DND-41 (cell line): ENCODE data around the gene SHANK3.
A peak's percentile ranks its signal among the peaks of the same experiment; 100 is the strongest.

Source experiments
- ATAC-seq: fragments of 200-7000 bp; cut with Tn5 transposase; 3 replicates; pipeline ENCODE4 v1.9.1; 2021; ENCODE audit warnings: low read depth; ENCODE audit not compliant: insufficient read depth
- DNase-seq: peaks from one replicate; pipeline ENCODE4 v3.0.0-alpha.2; 2020
- H2AFZ ChIP-seq: 2 replicates; pipeline ENCODE4 v1.6.0; 2012; ENCODE audit warnings: low read depth, low read length
- H3K27ac ChIP-seq: 2 replicates; pipeline ENCODE4 v1.5.1; 2012; ENCODE audit warnings: low read length, inconsistent platforms
- H3K27me3 ChIP-seq: fragments of 200-600 bp; sonication (generic); 2 replicates; pipeline ENCODE4 v1.6.0; 2012; ENCODE audit warnings: low read length, mild to moderate bottlenecking, inconsistent platforms; ENCODE audit not compliant: insufficient read depth, poor library complexity
- H3K36me3 ChIP-seq: 2 replicates; pipeline ENCODE4 v1.5.1; 2012; ENCODE audit warnings: low read length, inconsistent platforms; ENCODE audit not compliant: insufficient read depth
- H3K4me1 ChIP-seq: 2 replicates; pipeline ENCODE4 v1.5.1; 2012; ENCODE audit warnings: mild to moderate bottlenecking, low read length; ENCODE audit not compliant: insufficient read depth
- H3K4me2 ChIP-seq: 2 replicates; pipeline ENCODE4 v1.6.0; 2012; ENCODE audit warnings: mild to moderate bottlenecking, moderate library complexity, low read length, inconsistent platforms; ENCODE audit not compliant: insufficient read depth
- H3K4me3 ChIP-seq, 2 experiments: fragments of 200-600 bp in 1 of 2; shearing (Covaris generic) in 1 of 2; 2 replicates each; pipeline ENCODE4 v1.5.1; 2012 to 2016; ENCODE audit warnings: inconsistent platforms in 2 of 2, low read length in 2 of 2, mild to moderate bottlenecking in 2 of 2, low read depth in 1 of 2, moderate library complexity in 1 of 2
- H3K79me2 ChIP-seq: 2 replicates; pipeline ENCODE4 v1.6.0; 2012; ENCODE audit warnings: low read length, inconsistent platforms; ENCODE audit not compliant: insufficient read depth
- H3K9ac ChIP-seq: 2 replicates; pipeline ENCODE4 v1.6.0; 2012; ENCODE audit warnings: low read depth, mild to moderate bottlenecking, inconsistent platforms, low read length, moderate library complexity
- H3K9me3 ChIP-seq: 2 replicates; pipeline ENCODE4 v1.5.1; 2012; ENCODE audit warnings: low read length, moderate library complexity, mild to moderate bottlenecking, inconsistent platforms; ENCODE audit not compliant: insufficient read depth, severe bottlenecking
- H4K20me1 ChIP-seq: 2 replicates; pipeline ENCODE4 v1.6.0; 2012; ENCODE audit warnings: low read length; ENCODE audit not compliant: insufficient read depth
- EZH2 ChIP-seq: IDR thresholded peaks from 3 replicates; pipeline ENCODE4 v1.6.1; 2012; ENCODE audit warnings: borderline replicate concordance, low read depth, mild to moderate bottlenecking, moderate library complexity, low read length, inconsistent platforms; ENCODE audit not compliant: severe bottlenecking
- TF ChIP-seq, protein P1 (sequence below): IDR thresholded peaks from 2 replicates; pipeline ENCODE4 v1.5.1; 2012; ENCODE audit warnings: borderline replicate concordance, low read length, moderate library complexity, mild to moderate bottlenecking; ENCODE audit not compliant: poor library complexity, severe bottlenecking; ENCODE audit errors: extremely low read depth

Gene SHANK3

GRCh38 chr22:50701428-50702154, 29.0 kb downstream of the SHANK3 start:
- no peak for TF ChIP-seq EZH2
- TF ChIP-seq, protein P1, sequence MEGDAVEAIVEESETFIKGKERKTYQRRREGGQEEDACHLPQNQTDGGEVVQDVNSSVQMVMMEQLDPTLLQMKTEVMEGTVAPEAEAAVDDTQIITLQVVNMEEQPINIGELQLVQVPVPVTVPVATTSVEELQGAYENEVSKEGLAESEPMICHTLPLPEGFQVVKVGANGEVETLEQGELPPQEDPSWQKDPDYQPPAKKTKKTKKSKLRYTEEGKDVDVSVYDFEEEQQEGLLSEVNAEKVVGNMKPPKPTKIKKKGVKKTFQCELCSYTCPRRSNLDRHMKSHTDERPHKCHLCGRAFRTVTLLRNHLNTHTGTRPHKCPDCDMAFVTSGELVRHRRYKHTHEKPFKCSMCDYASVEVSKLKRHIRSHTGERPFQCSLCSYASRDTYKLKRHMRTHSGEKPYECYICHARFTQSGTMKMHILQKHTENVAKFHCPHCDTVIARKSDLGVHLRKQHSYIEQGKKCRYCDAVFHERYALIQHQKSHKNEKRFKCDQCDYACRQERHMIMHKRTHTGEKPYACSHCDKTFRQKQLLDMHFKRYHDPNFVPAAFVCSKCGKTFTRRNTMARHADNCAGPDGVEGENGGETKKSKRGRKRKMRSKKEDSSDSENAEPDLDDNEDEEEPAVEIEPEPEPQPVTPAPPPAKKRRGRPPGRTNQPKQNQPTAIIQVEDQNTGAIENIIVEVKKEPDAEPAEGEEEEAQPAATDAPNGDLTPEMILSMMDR: no peak
- H3K4me1 ChIP-seq: peaks cover 10% of the 10 kb centered on the region
- no peak overlapping the region for H3K9ac ChIP-seq
- no peaks in the 10 kb centered on the region for H3K79me2 ChIP-seq
- ATAC-seq (no peak), DNase-seq (no peak)
- no peaks in the 10 kb centered on the region for H3K9me3 ChIP-seq
- no peaks in the 10 kb centered on the region for H3K36me3 ChIP-seq
- H3K4me3 ChIP-seq: no peak overlapping the region
- no peak overlapping the region for H2AFZ ChIP-seq
- no peak overlapping the region for H3K27ac ChIP-seq
- no peak overlapping the region for H3K4me2 ChIP-seq
- H4K20me1 ChIP-seq: 0 out of 2 replicates have a peak, but pooled peaks cover 3% of the 10 kb centered on the region
- no peaks in the 10 kb centered on the region for H3K27me3 ChIP-seq

DNA sequence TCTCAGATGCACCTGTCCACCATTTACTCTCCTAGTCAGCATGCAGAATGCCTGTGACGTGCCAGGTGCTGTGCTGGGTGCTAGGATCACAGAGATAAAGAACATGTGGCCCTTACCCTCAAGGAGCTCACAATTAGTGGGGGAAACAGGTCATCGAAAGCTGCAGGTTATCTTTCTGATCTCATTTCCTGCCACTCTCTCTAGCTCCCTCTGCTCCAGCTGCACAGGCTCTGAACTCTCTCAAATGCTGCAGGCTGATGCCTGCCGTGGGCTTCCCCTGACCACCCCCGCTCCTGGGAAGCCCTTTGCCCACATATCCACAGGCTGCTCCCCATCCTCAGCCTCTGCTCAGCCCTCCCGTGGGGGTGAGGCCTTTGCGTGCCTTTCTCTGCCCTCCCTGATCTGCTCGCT, 29.6 kb downstream of the SHANK3 start:
- H3K36me3 ChIP-seq: no peaks in the 10 kb centered on the region
- no peaks in the 10 kb centered on the region for H3K27me3 ChIP-seq
- H4K20me1 ChIP-seq: 0 out of 2 replicates have a peak, but pooled peaks cover 3% of the 10 kb centered on the region
- no peaks in the 10 kb centered on the region for H3K79me2 ChIP-seq
- H3K9ac ChIP-seq: no peak overlapping the region
- no peaks in the 10 kb centered on the region for H3K9me3 ChIP-seq
- H3K4me3 ChIP-seq: no peak overlapping the region
- DNase-seq (peak; percentile 46), ATAC-seq (peak; percentile 79)
- no peak overlapping the region for H2AFZ ChIP-seq
- H3K4me2 ChIP-seq: no peak overlapping the region
- TF ChIP-seq, protein P1: no peak
- TF ChIP-seq EZH2: no peak
- no peak overlapping the region for H3K27ac ChIP-seq
- H3K4me1 ChIP-seq: peaks cover 10% of the 10 kb centered on the region

DNA sequence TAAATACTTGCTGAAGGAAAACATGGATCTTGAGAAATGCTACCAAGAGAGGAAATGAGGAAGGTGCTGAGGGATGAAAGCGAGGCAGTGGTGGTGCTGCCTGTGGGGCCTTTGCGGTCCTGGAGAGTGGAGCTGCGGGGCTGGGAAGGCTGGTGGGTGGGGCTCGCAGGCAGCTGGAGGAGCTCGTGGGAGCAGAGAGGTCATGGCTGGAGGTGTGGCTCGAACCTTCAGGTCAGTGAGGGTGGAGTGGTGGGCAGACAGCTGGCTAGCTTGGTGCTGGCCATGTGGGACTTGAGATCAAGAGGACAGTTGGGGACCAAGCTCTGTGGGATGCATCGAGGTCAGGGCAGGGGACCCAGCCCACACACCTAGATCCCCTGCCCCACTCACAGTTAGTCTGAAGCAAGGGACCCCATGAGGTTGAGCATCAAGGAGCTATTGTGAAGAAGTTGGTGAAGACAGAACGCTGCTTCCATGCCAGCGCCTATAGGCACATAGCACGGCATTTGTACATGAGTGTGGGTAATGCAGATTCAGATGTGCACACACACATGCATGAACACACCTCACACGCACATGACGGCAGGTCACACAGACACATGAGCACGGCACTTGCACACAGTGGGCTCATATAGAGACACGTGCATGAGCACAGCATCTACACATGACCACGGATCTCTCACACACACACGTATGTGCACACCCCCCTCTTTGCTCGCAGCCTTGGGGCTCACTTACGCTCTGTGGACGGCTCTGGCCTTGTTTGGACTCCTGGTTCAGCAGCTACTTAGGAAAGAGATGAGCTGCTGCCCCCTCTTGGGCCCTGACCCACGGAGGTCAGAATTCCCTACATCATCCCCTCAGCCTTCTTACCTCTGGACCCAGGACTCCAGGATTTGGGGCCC, 30.4 kb downstream of the SHANK3 start:
- no peak overlapping the region for H3K27ac ChIP-seq
- H3K9me3 ChIP-seq: no peaks in the 10 kb centered on the region
- H2AFZ ChIP-seq: no peak overlapping the region
- H4K20me1 ChIP-seq: 0 out of 2 replicates have a peak, but pooled peaks cover 3% of the 10 kb centered on the region
- no peak for DNase-seq
- no peaks in the 10 kb centered on the region for H3K27me3 ChIP-seq
- H3K4me2 ChIP-seq: no peak overlapping the region
- H3K4me1 ChIP-seq: peaks cover 10% of the 10 kb centered on the region
- H3K9ac ChIP-seq: no peak overlapping the region
- H3K36me3 ChIP-seq: no peaks in the 10 kb centered on the region
- no peak overlapping the region for H3K4me3 ChIP-seq
- ATAC-seq: no peak
- H3K79me2 ChIP-seq: no peaks in the 10 kb centered on the region
- no peak for TF ChIP-seq EZH2
- TF ChIP-seq, protein P1: no peak
